ENCODE measurements around the gene PPM1B.
"Not testable (repeated sequence)": the region's sequence is repeated elsewhere in the genome, so short reads cannot be mapped to it uniquely, and the experiment has no call there.

The PPM1B gene

DNA sequence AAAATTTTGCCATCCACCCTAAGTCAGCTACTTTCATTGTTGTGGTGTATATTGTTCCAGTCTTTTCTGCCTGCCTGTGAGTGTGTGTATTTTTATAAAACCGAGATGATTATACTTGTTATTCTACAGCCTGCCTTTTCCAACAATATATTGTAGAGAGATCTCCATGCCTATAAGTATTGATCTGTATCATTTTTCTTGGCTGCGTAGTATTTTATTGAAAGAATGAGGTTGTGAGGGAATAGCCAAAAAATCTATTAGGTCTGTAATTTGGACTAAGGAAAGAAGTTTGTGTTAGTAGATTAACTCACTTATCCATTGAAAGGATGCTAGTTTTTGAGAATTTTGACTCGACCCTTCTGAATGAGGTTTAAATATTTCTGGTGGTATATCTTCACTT is 34.9 kb downstream of the PPM1B start:
- no peak for DNase-seq

DNA sequence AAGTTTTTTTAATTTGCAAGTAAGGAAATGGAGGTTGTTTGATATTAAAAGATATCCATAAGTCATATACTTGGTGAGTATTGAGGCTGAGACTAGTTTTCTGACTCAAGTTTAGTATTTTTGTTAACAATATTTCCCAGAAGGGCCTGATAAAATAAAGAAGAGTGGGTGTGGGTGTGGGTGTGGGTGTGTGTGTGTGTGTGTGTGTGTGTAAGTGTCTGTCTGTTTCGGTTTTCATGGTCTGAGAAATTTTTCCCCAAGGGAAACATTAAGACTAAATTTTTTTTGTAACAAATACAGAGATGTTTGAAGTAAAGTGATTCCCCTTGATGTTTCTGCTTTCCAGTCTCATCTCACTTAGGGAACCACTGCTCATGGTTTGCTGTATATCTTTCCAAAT is 36.5 kb downstream of the PPM1B start:
- peak; percentile 14 for DNase-seq

DNA sequence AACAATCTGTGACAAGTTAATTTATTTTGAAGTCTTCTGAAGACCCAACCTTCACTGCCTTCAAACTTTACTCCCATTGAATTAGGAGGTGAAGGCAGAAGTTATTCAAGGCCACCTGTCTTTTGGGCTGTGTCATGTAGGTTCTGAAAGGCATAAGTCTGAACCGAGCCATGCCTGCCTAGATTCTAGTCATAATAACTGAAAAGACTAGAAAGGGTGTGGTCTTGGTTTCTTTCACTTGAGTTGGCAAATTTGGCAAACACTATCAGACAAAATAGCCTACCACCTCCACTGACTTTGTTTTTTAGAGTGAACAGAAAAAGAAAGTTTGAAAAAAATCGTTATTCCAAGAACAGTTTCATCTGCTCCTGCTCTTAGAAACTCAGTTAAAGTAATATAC is 38.4 kb downstream of the PPM1B start:
- no peak for DNase-seq

- not testable (repeated sequence) for DNase-seq
These were observed 39.0 kb downstream of the PPM1B start for GRCh38 chr2:44207648-44208047.

DNA sequence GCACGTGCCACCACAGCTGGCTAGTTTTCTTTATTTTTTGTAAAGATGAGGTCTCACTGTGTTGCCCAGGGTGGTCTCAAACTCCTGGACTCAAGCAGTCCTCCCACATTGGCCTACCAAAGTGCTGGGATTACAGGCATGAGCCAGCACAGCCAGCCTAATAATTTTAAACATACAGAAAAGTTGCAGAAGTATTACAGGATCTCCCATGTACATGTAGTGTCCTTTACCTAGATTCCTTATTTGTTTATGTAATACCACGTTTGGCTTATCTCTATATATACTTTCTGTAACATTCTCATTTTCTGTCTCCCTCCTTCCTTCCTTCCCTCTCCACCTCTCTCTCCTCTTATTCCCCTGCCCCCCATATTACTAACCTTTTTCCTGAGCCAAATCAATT is 41.7 kb downstream of the PPM1B start:
- DNase-seq: no peak

DNA sequence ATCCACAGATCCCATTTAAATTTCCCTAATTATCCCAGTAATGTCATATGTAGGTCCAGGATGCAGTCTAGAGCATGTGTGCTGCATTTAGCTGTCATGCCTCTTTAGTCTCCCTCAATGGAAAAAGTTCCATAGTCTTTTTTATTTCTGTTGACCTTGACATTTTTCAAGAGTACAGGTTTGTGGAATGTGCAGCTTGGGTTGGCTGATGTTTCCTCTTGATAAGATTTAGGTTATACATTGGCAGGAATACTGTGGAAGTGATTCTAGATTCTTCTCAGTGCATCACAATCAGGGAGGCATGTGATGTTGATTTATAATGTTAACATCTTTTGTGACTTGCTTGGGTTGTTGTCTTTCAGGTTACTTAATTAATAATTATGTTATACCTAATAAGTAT is 42.5 kb downstream of the PPM1B start:
- no peak for DNase-seq

DNA sequence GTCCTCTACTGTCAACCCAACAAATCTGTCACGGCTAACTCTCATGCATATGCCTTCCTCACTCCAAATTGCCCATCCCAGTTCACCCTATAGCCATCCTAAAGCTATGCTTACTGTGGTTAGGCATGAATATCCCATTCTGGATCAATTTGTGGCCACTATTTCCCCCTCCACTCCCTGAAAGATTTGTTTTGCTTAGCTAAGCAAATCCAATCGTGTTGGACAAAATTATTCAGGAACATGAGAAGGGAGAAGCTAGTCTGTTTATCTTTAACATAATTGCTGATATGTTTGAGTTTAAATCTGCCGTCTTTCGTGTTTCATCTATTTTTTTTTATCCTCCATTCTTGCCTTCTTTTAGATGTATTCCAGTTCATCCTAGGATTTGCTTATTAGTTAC is 43.6 kb downstream of the PPM1B start:
- DNase-seq: no peak

- DNase-seq: no peak
These were observed 47.2 kb downstream of the PPM1B start for GRCh38 chr2:44215827-44216226.

DNA sequence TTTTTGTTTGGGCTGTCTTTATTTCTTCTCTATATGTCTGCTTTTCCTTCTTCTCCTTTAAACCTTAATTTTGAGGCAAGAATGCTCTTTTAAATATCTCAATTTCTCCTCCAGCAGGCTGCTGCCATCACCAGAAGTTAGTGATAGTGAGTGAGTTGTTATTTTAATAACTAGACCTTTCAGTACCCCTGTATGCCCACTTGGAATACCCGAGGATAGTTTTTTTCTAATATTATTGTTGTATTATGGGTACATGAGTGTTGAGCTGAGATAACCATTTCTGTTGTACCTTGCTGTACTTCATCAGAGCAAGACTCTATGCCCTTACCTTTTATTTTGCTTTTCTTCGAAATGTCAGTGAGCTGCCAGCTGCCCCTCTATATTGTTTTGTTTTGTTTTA is 50.1 kb downstream of the PPM1B start:
- no peak for DNase-seq

- DNase-seq: no peak
These were observed 58.1 kb downstream of the PPM1B start for GRCh38 chr2:44226753-44227152.

- DNase-seq: no peak
These were observed 61.7 kb downstream of the PPM1B start for GRCh38 chr2:44230378-44230777.

DNA sequence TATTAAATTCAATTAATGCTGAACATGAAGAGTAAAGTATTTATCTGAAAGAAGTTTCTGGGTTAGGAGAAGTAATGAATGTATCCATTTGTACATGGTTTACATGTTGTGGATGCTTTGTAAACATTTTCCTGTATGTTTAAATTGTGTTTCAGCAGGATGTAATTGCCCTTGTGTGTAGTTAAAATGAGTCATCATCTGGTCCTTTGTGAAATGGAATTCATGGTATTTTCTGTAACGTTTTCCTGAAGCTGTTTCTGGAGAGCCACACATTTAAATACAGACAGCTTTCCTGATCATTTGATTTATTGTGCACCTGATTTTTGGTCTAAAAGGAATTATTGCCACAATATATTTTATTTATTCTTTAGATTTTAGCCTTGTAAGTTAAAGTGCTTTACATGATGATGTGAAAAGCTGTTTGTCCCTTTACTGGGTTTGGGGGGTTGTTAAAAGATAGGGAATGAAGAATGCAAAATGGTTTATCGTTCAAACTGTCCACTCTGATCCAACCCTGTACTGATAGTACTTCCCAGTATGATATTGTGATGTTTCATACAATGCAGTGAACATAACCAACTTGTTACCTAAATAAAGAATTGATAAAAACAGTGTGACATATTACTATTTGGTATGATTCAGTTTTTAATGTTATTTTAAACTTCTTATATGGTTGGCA is 64.9 kb downstream of the PPM1B start:
- no peak for DNase-seq

- peak; percentile 63 for DNase-seq
These were observed 68.5 kb downstream of the PPM1B start for GRCh38 chr2:44237221-44237620.

DNA sequence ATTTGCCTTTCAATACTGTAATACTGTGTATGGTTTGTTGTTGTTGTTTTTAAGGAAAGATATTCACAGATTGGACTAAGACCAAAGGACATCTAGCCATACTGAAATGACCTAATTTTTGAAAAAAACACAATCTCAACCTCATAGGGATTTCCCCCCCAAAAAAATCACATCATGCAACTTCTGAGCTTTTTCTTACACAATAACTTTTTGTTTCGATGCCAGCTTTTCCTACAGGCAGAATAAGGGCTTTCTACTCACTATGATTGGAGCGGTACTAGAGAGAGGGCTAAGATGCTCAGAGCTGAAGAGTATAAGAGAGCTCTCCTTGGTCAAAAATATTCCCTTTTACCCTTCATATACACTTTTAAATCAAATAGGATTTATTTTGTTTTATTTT is 74.2 kb downstream of the PPM1B start:
- DNase-seq: no peak

DNA sequence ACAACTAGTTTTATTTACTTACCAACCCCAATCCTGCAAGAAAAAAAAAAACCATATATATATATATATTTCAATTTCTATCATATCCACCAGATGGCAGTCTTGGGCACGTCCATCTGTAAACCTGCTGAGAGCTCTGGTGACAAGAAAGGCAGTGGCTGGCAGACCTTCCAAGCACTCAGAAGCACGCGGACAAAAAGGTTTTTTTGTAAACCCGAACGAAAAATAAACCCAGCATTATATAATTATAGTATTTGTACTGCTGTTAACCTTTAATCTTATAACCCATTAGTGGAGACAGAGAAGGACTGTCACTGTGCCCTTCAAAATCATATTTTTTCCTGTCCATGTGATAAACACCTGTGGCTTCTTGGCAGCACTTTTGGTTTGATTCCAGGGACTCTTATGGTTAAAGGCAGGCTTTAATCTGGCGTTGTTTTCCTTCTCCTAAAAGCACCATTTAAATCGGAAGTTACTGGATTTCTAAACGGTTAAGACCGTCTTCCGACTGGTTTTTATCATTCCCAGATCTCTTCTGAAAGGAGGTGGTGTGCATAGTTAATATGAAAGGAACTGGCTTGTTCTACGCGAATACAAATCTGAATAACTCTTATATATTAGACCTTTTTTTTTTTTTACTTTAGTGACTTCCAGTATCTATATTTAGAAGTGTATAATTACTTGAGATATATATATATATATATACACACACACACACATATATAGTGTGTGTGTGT is 75.6 kb downstream of the PPM1B start:
- peak; percentile 74 for DNase-seq

DNA sequence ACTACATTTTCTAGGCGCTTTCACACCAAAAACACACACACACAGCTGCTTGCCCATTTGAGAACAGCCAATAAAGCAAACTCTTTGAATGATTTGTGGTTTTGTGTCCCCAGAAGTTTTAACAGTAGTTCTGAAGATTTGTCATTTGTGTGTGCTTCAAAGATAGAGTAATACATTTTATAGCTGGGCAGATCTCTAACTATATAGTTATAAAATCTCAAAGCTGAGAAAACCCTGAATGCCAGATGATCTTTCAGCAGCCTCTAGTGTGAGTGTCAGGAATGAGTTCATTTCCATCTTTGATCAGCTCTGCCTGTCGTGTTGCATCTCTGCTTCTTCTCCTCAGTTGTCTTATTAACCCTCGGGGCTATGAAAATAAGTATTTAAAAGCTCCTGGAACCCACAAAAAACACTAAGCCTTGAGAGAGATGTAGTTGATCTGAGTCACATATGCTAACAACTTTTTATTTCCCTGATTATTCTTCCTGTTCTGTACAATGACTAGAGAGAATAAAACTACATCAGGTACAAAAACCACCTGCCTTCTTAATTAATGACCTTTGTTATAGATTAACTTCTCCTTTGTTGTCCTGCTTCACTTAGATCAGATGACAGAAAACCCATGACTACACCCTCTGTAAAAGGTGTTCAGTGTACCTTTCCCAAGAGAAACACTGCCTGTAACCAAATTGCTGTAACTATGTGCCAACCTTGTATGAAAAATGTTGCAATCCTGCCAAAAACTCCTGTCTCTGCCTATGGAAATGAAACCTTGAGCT is 76.6 kb downstream of the PPM1B start:
- no peak for DNase-seq

DNA sequence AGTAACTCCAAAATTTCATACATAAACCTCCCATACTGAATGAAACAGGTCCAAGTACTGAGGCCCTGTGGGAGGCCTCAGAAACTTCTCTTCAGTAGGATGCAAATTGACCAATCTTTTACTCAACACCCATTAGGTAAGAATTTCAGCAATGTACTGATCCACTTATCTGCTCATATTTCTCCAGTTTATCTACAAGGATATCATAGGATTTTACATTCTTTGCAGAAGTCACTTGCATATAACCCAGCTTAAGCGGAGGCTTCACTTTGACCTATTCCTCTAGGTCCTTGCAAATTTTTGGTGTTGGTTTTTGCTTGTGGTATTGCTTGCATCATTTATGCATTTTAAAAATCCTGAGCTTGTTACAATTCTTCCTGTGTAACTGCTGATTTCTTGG is 77.8 kb downstream of the PPM1B start:
- DNase-seq: no peak

DNA sequence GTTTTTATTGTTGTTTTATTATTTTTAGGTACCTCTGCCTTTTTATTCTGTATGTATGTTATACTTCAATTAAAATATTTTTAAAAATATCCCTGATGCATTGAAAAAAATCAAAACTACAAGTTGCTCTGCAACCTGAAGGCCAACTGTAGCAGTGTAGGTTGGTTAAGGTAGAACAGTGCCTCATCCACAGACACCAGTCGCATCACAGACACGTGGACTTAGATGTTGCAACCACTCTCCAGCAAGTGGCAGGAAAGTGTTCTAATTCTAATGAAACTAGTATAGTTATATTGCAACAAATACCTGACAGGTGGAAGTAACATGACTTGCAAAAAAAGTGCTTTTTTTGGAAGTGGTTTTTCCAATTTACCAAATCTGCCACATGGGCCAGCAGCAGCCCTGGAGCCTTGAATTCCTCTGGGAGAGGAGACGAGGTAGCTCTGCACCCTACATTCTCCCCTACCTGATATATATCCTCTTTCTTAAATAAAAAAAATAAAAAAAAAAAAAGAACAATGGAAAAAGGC is 78.2 kb downstream of the PPM1B start:
- DNase-seq: no peak

- no peak for DNase-seq
These were observed 79.2 kb downstream of the PPM1B start for GRCh38 chr2:44247924-44248323.

DNA sequence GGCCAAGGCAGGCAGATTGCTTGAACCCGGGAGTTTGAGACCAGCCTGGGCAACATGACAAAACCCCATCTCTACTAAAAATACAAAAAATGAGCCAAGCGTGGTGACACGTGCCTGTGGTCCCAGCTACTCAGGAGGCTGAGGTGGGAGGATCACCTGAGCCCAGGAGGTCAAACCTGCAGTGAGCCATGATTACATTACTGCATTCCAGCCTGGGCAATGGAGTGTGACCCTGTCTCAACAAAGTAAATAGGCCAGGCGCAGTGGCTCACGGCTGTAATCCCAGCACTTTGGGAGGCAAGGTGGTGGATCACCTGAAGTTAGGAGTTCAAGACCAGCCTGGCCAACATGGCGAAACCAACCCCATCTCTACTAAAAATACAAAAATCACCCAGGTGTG is 80.6 kb downstream of the PPM1B start:
- not testable (repeated sequence) for DNase-seq

DNA sequence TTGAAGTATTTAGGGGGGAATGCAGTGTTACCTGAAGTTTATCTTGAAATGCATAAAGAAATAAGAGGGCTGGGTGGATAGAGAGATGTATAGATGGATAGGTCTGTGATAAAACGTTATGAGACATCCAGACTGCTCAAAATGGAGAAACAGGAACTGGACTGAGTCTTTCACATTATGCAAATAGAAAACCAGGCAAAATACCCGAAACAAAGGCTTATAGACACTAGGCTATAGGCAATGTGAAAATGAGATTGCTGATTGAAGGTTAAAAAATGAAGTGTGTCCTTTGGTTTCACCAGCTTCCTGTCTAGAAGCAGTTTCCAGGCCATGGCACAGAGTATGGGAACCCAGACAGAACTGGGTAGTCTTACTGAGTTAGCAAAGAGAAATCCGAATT is 81.7 kb downstream of the PPM1B start:
- no peak for DNase-seq

DNA sequence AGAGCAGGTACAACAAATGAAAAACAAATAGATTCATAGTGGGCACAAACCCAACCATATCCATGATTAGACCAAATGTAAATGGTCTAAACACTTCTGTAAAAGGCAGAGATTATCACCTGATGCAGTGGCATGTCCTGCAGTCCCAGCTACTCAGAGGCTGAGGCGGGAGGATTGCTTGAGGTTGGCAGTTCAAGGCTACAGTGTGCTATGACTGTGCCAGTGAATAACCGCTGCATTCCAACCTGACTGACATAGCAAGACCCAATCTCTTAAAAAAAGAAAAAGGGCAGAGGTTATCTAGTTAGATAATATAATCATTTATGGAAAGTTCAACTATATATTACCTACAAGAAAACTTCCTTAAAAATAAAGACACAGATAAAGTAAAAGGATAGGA is 85.3 kb downstream of the PPM1B start:
- DNase-seq: no peak

DNA sequence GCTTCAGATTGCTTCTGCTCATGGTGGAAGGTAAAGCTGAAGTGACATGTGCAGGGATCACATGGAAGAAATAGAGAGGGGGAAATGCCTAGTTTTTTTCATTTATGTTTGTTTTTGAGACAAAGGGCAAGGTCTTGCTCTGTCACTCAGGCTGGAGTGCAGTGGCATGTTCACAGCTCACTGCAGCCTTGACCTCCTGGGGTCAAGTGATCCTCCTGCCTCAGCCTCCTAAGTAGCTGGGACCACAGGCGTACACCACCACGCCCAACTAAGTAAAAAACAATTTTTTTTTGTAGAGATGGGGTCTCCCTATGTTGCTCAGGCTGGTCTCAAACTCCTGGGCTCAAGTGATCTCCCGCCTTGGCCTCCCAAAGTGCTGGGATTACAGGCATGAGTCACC is 87.0 kb downstream of the PPM1B start:
- DNase-seq: not testable (repeated sequence)

GRCh38 chr2:44257802-44258201 is 89.1 kb downstream of the PPM1B start:
- DNase-seq: not testable (repeated sequence)

All from activated CD4-positive, alpha-beta T cell treated with anti-CD3 and anti-CD28 coated beads, Interleukin-10, Interleukin-2, amounts not matched to agents 100 ng/mL and 50 ng/mL, durations not matched to agents 16 hours and 8 hours (primary cell).